ENCODE data around the gene TFAM. TPM values are rescaled to one million over a fixed set of nuclear protein-coding genes. Genes with fewer than 3 reads are reported as not detected.

Gene TFAM
- 11.5 to 25.1 TPM (median 20.3 TPM) in 3 replicates for polyA plus RNA-seq
- 78.9 TPM for polyA plus RNA-seq (2011; ENCODE audit: low read depth)
- polyA plus RNA-seq (2011; cell fraction: cytosol; rRNA removed) = 10.1 and 11.1 TPM in 2 replicates
- 8.7 and 11.6 TPM in 2 replicates for polyA plus RNA-seq (2011; cell fraction: nucleus; rRNA removed)
- polyA plus RNA-seq (2012; ENCODE audit: low replicate concordance) = 18.0 and 34.5 TPM in 2 replicates
- 10.0 to 11.5 TPM (median 10.7 TPM) in 3 replicates for polyA minus RNA-seq
- 18.4 TPM for polyA minus RNA-seq (2011; cell fraction: cytosol; rRNA and poly(A)+ RNA removed)
- 10.4 and 13.6 TPM in 2 replicates for polyA minus RNA-seq (2011; cell fraction: nucleus; rRNA and poly(A)+ RNA removed)

DNA sequence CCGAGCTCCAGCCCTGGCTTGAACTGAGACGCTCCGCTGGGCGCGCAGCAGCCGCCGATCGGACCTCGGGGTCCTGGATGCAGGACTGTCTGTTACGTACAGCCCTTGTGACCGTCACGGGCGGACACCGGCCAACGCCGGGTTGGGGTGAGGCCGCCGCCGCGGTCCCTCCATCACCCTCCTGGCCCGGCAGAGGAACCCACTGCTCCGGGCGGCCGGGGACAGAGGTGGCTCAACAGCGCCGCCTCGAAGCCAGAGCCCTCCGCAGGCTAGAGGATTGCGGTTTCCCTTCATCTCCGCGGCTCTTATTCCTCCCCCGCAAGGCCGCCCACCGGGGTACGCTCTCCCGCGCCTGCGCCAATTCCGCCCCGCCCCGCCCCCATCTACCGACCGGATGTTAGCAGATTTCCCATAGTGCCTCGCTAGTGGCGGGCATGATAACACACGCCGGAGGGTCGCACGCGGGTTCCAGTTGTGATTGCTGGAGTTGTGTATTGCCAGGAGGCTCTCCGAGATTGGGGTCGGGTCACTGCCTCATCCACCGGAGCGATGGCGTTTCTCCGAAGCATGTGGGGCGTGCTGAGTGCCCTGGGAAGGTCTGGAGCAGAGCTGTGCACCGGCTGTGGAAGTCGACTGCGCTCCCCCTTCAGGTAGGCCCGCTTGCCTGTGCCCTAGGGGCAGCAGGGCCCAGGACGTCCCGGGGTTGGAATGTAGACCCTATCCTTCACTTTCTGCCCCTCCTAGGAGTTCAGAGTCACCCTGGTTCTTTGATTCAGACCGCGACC is at the start of gene TFAM:
TSS of gene TFAM (plus strand) at position 412 of the 785 bp plus-strand sequence. CDS start at position 550, 138 bp downstream.
- TF ChIP-seq, protein P1, sequence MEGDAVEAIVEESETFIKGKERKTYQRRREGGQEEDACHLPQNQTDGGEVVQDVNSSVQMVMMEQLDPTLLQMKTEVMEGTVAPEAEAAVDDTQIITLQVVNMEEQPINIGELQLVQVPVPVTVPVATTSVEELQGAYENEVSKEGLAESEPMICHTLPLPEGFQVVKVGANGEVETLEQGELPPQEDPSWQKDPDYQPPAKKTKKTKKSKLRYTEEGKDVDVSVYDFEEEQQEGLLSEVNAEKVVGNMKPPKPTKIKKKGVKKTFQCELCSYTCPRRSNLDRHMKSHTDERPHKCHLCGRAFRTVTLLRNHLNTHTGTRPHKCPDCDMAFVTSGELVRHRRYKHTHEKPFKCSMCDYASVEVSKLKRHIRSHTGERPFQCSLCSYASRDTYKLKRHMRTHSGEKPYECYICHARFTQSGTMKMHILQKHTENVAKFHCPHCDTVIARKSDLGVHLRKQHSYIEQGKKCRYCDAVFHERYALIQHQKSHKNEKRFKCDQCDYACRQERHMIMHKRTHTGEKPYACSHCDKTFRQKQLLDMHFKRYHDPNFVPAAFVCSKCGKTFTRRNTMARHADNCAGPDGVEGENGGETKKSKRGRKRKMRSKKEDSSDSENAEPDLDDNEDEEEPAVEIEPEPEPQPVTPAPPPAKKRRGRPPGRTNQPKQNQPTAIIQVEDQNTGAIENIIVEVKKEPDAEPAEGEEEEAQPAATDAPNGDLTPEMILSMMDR (optimal IDR thresholded peaks at IDR 0.05 in 1 of 3, IDR thresholded peaks at IDR 0.05 in 1 of 3, conservative IDR thresholded peaks at IDR 0.05 in 1 of 3; ENCODE audit: extremely low read depth in 1 of 3, insufficient read depth in 2 of 3, low read length in 3 of 3) = peak; percentile 20 to 83 (median 37)
- no peak for TF ChIP-seq EZH2 (IDR thresholded peaks at IDR 0.05; ENCODE audit: low read length)
- Histone ChIP-seq H3K27ac (ENCODE audit: control insufficient read depth, insufficient read depth, low read length) (peak within 1 kb of the TSS; percentile 91), H3K27me3 (ENCODE audit: control insufficient read depth, extremely low read depth, insufficient read depth, low read length) (no peaks in the 10 kb centered on the region), H2AFZ (ENCODE audit: control insufficient read depth, low read length) (peak within 1 kb of the TSS; percentile 92), H3K9ac (ENCODE audit: control insufficient read depth, extremely low read depth, insufficient read depth, low read length) (peak within 1 kb of the TSS; percentile 90), H3K4me3 (ENCODE audit: control insufficient read depth in 2 of 3, extremely low read depth in 1 of 3, insufficient read depth in 2 of 3, low read depth in 1 of 3, low read length in 3 of 3) (peak within 1 kb of the TSS; percentile 93 to 99 (median 98)), H3K4me1 (ENCODE audit: control insufficient read depth, extremely low read depth, insufficient read depth, low read length) (peaks cover 17% of the 10 kb centered on the region), H3K9me3 (ENCODE audit: control insufficient read depth, low read depth, low read length) (no peaks in the 10 kb centered on the region), H3K79me2 (ENCODE audit: control insufficient read depth, insufficient read depth, low read length) (peaks cover 38% of the 10 kb centered on the region), H3K4me2 (ENCODE audit: control insufficient read depth, extremely low read depth, insufficient read depth, low read depth, low read length) (peak within 1 kb of the TSS; percentile 93), H3K36me3 (ENCODE audit: control insufficient read depth in 2 of 2, extremely low read depth in 1 of 2, insufficient read depth in 2 of 2, low read length in 2 of 2) (peaks cover 3 to 26% of the 10 kb centered on the region in 2 experiments), H4K20me1 (ENCODE audit: control insufficient read depth, extremely low read depth, insufficient read depth, low read length) (no peaks in the 10 kb centered on the region), H3K9me1 (ENCODE audit: control insufficient read depth, extremely low read depth, insufficient read depth, low read length) (no peaks in the 10 kb centered on the region)
- dilution Hi-C loops (cut with MboI; ENCODE audit: extremely low pct_ligation_motif_present, low sequenced_read_pairs) = no loop called here
- no peak for FAIRE-seq
- peak; percentile 26 for DNase-seq (ENCODE audit: low read depth, low spot score)

DNA sequence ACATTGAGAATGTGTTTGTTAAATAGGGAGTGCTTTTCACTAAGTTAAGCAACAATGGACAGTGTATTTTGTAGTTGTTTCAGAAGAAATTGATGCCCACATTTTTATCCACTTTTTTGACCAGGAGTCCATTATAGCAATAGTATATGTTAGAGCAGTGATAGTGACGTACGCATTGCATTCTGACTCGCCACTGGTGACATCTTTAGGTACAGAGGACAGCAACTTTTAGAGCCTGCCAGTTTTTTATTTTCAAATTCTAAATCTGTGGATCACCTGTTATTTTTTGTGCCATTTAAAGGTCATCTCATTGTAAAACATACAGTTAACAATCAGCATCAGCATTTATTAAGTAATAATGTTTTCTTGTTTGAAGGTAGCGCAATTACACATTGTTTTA is 49.0 kb upstream of the TFAM start:
- Histone ChIP-seq H3K27me3 (ENCODE audit: control insufficient read depth, extremely low read depth, insufficient read depth, low read length) (no peaks in the 10 kb centered on the region), H3K9me3 (ENCODE audit: control insufficient read depth, low read depth, low read length) (no peaks in the 10 kb centered on the region), H3K4me3 (ENCODE audit: control insufficient read depth in 2 of 3, extremely low read depth in 1 of 3, insufficient read depth in 2 of 3, low read depth in 1 of 3, low read length in 3 of 3) (peak overlapping the region in 2 of 3 experiments; percentile 86 to 90), H3K9me1 (ENCODE audit: control insufficient read depth, extremely low read depth, insufficient read depth, low read length) (no peaks in the 10 kb centered on the region), H3K27ac (ENCODE audit: control insufficient read depth, insufficient read depth, low read length) (no peak overlapping the region), H2AFZ (ENCODE audit: control insufficient read depth, low read length) (no peak overlapping the region), H3K9ac (ENCODE audit: control insufficient read depth, extremely low read depth, insufficient read depth, low read length) (no peak overlapping the region), H4K20me1 (ENCODE audit: control insufficient read depth, extremely low read depth, insufficient read depth, low read length) (no peaks in the 10 kb centered on the region), H3K79me2 (ENCODE audit: control insufficient read depth, insufficient read depth, low read length) (peaks cover 31% of the 10 kb centered on the region), H3K4me1 (ENCODE audit: control insufficient read depth, extremely low read depth, insufficient read depth, low read length) (peaks cover 6% of the 10 kb centered on the region), H3K4me2 (ENCODE audit: control insufficient read depth, extremely low read depth, insufficient read depth, low read depth, low read length) (peak overlapping the region; percentile 93), H3K36me3 (ENCODE audit: control insufficient read depth in 2 of 2, extremely low read depth in 1 of 2, insufficient read depth in 2 of 2, low read length in 2 of 2) (no peaks in the 10 kb centered on the region)
- DNase-seq (ENCODE audit: low read depth, low spot score) (no peak), FAIRE-seq (no peak)
- TF ChIP-seq, protein P1 (optimal IDR thresholded peaks at IDR 0.05 in 1 of 3, IDR thresholded peaks at IDR 0.05 in 1 of 3, conservative IDR thresholded peaks at IDR 0.05 in 1 of 3; ENCODE audit: extremely low read depth in 1 of 3, insufficient read depth in 2 of 3, low read length in 3 of 3) = no peak
- no peak for TF ChIP-seq EZH2 (IDR thresholded peaks at IDR 0.05; ENCODE audit: low read length)
- dilution Hi-C loops (cut with MboI; ENCODE audit: extremely low pct_ligation_motif_present, low sequenced_read_pairs) = no loop called here

Data from keratinocyte (primary cell).